ENCODE data around the gene PTPRF.

PTPRF gene

GRCh38 chr1:43513471-43514173 lies 17.1 kb upstream of the PTPRF start:
- no peak for DNase-seq (ENCODE audit: low spot score)

DNA sequence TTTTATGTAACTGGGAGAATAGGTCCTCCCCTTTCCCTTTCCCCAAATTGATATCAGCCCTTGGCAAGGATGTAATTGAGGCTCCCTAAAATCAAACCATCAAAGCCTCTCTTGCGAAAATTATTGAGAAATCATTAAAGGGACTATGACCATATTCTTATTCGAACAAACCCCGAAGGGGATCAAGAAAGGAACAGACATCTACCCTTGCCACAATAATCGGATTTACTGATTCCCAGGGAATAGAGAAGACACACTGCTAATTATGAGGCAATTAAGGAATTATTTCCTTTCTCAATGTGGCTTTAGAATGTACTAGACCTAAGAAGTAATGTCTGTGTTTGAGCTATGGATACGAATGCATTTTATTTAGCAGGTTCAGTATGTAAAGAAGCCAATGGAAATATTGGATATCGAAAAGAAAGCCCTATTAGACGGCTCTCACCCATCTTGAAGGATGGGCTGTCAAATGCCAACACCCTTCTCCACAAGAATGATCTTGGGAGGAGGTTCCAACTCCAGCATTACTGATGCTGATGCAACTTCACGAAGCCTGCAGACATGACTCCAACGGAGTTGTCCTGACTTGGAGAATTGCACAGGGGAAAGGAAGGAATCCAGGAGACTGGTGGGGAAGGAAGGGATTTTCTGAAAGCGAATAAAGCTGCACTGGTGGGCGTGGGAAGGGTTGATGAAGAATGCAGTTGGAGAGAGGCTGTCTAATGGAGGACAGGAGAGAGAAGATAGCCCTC lies 11.6 kb upstream of the PTPRF start:
- DNase-seq (ENCODE audit: low spot score): no peak

GRCh38 chr1:43520100-43520778 lies 10.4 kb upstream of the PTPRF start:
- DNase-seq (ENCODE audit: low spot score): no peak

DNA sequence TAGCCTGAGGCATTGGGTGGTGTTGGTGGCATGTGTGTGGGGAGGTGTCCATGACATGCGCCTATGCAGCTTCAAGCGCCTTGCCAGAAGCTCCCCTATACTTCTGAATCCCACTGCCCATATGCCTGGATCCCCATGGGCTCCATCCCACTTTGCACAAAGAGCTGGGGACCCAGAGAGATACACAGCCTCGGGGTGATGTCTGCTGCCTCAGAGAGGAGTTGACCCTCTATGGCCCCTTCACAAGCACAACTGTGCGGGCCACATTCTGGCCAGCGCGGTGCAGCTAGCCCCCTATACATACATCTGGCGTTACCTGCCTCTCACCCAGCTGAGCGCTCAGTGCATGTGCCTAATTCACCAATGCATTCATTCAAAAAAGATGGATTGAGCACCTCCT lies 9.6 kb upstream of the PTPRF start:
- no peak for DNase-seq (ENCODE audit: low spot score)

DNA sequence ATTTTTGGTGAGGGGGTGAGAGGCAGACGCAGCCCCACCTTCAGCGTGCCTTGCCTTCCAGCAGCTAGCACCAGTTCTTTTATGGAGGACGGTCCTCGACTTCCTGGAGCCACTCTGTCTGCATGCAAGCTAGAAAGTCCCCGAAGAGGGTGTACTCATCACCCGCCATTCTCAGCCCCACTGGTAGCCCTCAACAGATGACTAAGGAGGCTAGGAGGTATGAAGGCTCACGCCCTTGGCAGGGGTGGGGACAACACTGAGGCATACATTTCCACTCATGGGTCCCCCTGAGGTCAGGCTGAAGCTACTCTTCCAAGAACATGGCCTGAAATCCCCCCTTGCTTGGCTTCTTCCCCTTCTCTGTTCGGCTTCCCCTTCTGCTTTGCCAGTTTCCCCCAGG lies 8.9 kb upstream of the PTPRF start:
- no peak for DNase-seq (ENCODE audit: low spot score)

DNA sequence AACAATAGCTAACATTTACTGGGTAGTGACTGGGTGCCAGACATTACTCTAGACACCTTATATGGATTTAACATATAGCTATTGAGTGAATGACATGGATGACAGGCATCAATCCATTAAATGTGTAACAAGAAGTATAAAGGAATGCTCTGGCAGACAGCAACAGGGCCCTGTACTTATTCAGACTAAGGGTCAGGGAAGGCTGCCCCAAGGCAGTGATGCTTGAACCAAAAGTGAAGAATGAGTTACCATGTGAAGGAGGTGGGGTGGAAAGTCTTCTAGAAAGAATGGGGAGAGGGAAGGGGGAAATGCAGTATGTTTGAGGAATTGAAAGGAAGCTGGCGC lies 8.3 kb upstream of the PTPRF start:
- DNase-seq (ENCODE audit: low spot score): no peak

DNA sequence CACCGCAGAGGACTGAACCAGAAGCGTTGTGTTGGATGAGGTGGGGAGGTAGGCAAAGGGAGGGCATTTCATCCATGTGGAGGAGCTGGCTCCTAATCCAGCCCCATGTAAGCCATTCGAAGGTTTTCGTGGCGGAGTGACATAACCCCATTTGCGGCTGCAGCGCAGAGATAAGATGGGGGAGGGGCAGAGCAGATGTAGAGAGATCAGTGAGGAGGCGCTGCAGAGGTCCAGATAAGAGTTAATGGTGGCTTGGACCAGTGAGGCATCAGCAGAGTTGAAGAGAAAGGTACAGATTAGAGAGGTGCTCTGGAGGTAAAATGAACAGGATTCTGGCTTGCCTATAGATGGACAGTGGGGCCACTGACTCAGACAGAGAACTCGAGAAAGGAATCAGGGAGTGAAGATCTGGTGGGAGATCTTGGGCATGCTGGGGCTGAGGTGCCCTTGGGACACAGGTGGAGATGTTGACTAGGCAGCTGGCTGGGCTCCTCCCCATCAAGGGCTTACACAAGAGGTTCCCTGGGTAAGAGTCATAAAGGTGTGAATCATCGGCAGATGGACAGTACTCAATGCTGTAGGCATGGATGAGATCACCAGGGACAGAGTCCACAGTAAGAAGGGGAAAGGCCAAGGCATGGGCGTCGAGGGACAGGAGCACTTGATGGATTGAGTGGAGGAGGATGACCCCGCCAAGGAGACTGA lies 7.8 kb upstream of the PTPRF start:
- no peak for DNase-seq (ENCODE audit: low spot score)

GRCh38 chr1:43524804-43525203 lies 5.9 kb upstream of the PTPRF start:
- no peak for DNase-seq (ENCODE audit: low spot score)

- no peak for DNase-seq (ENCODE audit: low spot score)
Measured at GRCh38 chr1:43526002-43526401, 4.7 kb upstream of the PTPRF start.

DNA sequence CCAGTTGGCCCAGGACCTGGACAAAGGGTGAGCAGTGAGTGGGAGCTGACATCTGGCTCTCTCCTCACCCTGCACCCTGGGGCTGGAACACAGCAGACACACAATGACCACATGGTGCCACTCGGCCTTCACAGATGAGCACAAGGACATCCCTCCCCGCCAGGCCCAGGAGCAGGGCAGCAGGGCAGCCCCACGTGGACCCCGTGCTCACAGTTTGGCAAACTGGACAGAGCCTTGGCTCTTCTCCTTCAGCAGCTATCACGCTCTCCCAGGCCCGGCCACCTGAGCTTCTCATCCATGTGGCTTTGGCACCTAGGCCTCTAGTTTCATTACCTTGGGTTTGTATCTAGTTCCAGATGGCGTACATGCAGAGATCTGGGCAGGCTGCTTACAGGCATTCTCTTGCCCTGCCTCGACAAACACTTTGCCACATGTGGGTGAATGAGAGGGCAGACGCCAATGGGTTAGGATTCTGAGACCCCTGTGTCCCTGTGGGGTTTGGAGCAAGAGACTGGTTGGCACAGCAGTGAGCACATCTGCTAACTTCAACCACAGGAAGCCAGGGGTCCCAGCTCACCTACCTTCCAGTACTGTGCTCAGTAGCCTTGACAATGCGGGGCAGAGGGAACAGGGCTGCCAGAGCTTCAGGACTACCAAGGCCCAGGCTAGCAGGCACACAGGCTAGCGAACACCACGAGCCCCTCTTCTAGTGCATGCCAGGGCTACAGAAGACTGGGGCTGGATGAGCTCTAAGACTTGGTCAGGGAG lies 3.4 kb upstream of the PTPRF start:
- DNase-seq (ENCODE audit: low spot score): no peak

- peak; percentile 78 for DNase-seq (ENCODE audit: low spot score)
Measured at GRCh38 chr1:43529206-43529731, 1.4 kb upstream of the PTPRF start.

DNA sequence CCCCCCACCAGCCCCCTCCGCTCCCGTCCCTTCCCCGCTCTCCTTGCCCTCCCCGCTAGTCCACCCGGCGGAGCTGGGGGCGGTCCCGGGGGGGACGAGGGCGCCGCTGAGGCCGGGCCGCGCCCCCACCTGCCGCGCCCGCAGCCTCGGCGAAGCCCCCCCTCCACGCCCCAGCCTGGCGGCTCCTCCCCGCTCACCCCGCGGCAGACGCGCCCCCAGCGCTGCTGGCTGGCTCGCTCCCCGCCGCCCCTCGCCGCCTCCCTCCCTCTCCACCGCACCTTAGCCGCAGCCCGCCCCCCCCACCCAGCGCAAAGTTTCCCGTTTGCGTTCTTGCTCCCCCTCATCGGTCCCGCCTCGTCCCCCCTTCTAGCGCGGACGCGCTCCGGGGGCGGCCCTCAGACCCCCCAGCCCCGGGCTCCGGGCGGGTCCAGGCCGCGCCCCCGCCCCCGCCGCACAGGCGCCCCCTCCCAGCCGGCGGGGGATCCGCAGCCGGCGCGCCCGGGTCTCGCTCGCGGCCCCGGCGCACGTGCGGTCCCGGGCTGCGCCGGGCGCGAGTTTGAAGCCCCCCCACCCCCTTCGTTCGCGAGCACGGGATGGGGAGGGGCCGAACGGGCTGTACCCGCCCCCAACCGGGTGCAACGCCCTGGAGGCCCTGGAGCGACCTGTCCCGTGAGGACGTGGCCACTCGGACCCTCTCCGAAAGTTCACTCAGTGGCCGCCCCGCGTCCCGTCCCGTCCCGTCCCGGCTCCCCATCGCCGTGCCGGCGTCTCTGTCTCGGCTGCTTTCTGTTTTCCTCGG lies 623 bp downstream of the PTPRF start:
- no peak for DNase-seq (ENCODE audit: low spot score)

- DNase-seq (ENCODE audit: low spot score): no peak
Measured at GRCh38 chr1:43531906-43532584, 1.4 kb downstream of the PTPRF start.

GRCh38 chr1:43532716-43533115 lies 2.0 kb downstream of the PTPRF start:
- no peak for DNase-seq (ENCODE audit: low spot score)

DNA sequence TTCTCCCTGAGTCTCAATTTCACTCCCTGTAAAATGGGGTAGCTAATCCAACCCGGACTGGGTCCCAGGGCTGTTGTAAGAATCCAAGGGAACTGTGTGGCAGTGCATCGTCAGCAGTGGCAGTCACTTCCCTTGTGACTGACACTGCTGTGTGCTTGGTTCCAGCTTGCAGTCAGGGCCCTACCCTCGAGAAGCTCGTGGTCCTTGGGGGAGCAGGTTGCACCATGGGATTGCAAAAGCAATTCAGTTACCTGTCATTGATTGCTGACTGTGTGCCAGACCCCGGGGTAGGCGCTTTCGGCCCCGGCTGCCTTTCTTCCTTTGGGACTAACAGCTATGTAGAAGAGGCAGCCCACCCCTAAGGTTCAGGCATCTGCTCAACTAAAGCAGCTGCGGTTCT lies 2.9 kb downstream of the PTPRF start:
- no peak for DNase-seq (ENCODE audit: low spot score)

DNA sequence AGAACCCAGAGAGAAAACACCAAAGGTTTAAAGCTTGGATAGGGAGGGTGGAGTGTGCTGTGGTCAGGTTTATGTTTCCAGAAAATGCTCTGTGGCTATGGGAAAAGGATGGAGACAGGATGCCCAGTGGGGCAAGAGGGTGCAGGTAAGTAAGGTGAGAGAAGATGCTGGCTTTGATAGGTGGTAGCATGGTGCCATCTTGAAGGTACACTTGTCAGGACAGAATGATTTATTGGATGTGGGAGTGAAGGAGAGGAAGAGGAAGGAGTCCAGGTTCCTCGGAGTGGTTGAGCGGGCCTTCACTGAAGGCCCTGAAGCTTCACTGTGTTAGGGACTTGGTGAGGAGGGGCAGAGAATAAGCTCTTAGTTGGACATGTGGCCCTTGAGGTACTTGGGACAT lies 3.6 kb downstream of the PTPRF start:
- no peak for DNase-seq (ENCODE audit: low spot score)

DNA sequence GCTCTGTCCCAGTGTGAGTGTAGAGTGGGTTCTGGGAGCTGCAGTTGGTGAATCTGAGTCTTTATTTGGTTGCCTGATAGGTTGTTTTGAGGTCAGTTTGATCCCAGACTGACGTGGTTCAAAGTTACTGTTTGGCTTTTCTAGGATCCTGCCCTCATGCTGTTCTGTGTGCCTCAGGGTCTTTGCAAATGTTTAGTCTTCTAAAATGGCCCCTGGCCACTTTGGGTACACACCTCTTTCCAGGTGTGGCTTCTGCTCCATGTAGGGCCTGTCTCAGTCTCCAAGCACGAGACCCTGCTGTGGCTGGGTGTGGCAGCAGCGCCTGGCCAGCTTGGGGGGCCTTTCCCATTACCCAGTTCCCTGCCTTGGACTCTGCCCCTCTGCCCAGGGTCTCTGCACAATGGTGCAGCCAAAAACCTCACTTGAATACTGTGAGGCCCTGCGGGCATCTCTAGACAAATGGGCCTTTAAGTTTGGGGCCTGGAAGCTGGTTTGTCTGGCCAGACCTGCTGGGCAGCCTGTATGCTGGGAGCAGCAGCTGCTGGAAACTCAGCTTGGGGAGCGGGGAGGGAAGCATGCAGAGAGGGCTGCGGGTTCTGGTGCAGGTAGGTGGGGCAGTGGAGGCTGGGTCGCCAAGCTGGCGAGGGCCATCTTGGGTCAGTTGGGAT lies 5.6 kb downstream of the PTPRF start:
- DNase-seq (ENCODE audit: low spot score): no peak

GRCh38 chr1:43536864-43537358 lies 6.2 kb downstream of the PTPRF start:
- no peak for DNase-seq (ENCODE audit: low spot score)

DNA sequence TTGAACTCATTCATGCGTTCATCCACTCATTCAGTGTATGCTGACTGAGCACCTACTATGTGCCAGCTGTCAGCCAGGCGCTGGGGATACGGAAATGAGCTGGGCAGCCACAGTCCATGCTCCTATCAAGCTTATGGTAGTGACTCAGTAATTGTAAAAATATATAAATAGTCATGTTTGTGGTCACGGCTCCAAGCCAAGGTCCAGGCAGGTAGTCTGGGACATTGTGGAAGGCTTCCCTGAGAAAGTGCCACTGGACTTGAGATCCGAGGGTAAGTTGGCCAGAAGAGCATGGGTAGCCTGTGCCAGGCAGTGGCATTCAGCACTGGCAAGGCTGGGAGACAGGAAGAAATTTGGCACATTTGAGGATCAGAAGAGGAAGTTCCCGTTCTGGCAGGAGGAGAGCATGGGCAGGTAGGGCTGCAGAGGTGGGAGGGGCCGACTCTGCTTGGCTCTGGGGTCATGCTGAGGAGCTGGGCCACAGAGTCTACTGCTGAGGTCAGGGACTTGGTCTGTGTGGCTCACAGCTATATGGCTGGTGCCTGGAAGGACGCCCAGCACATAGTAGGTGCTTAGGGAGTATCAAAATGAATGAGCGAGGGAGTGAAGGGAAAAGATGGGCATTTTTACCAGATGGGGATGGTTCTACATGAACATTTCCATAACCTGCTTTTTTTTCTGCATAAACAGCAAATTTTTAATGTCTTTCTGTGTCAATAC lies 6.9 kb downstream of the PTPRF start:
- no peak for DNase-seq (ENCODE audit: low spot score)

Measured in putamen (tissue), 1 donor.